Esophagus muscularis mucosa (tissue), 4 donors: ENCODE measurements around the gene VGLL4. TPM values are rescaled to one million over a fixed set of nuclear protein-coding genes. Genes with fewer than 3 reads are reported as not detected.
A peak's percentile ranks its signal among the peaks of the same experiment; 100 is the strongest.

Source experiments
- DNase-seq: peaks from one replicate; pipeline ENCODE4 v3.0.0-alpha.2; 2017; ENCODE audit errors: extremely low spot score
- H3K27ac ChIP-seq, 4 donors: fragments of 200-600 bp; sonication (generic); replicated peaks in 1 of 4; 1 replicate in 3 of 4; 2 replicates in 1 of 4; pipeline ENCODE4 v1.5.1; 2016 to 2019; ENCODE audit warnings: mild to moderate bottlenecking in 1 of 4
- H3K27me3 ChIP-seq, 4 donors: fragments of 200-600 bp; sonication (generic); one replicate each; pipeline versions ENCODE4 v1.5.1 to v1.6.0; 2016 to 2019
- H3K36me3 ChIP-seq, 4 donors: fragments of 200-600 bp; sonication (generic); one replicate each; pipeline ENCODE4 v1.5.1; 2016 to 2019
- H3K4me1 ChIP-seq, 4 donors: fragments of 200-600 bp; sonication (generic); one replicate each; pipeline ENCODE4 v1.5.1; 2016 to 2019
- H3K4me3 ChIP-seq, 4 donors: fragments of 200-600 bp; sonication (generic); 1 replicate in 2 of 4; 2 replicates in 2 of 4; pipeline ENCODE4 v1.5.1; 2016 to 2019; ENCODE audit warnings: mild to moderate bottlenecking in 4 of 4, moderate library complexity in 1 of 4
- H3K9me3 ChIP-seq, 4 donors: fragments of 200-600 bp; sonication (generic); 1 replicate in 3 of 4; 2 replicates in 1 of 4; pipeline ENCODE4 v1.5.1; 2016 to 2019
- EP300 ChIP-seq: sonication (generic); formaldehyde crosslinking; IDR thresholded peaks from one replicate; pipeline ENCODE4 v1.6.1; 2017; ENCODE audit warnings: antibody characterized with exemption
- POLR2A ChIP-seq: fragments of 450-650 bp; IDR thresholded peaks from one replicate; pipeline ENCODE4 v1.6.1; 2017; ENCODE audit warnings: antibody characterized with exemption, moderate library complexity, mild to moderate bottlenecking, low read depth
- POLR2AphosphoS5 ChIP-seq, 2 donors: sonication (generic); formaldehyde crosslinking; IDR thresholded peaks; one replicate each; pipeline ENCODE4 v1.6.1; 2017; ENCODE audit warnings: antibody characterized with exemption in 2 of 2
- WGBS: methylation state at CpG from one replicate; pipeline ENCODE4 v1.1.5; 2018; 5-methylcytosine and 5-hydroxymethylcytosine counted together
- intact Hi-C: fragments of 100-400 bp; cut with DNase I; formaldehyde crosslinking; loops from one replicate; pipeline ENCODE4 v1.15.1; 2023
- total RNA-seq, 4 donors: library from RNA; depleted of rRNA; stranded (reverse); fragments of >200 nt; gene quantifications; one replicate each; pipeline versions ENCODE4 v1.1.0 to v1.2.1, GENCODE V29; 2016
- TF ChIP-seq, protein P1 (sequence below), 3 experiments: fragments of 200-600 bp in 2 of 3; fragments of 450-650 bp in 1 of 3; sonication (generic) in 2 of 3; IDR thresholded peaks; one replicate each; pipeline ENCODE4 v1.5.1; 2017 to 2019; ENCODE audit warnings: antibody characterized with exemption in 3 of 3, mild to moderate bottlenecking in 2 of 3, moderate library complexity in 1 of 3

VGLL4 gene
- total RNA-seq, 4 donors from 2014 or later, result 51.5 to 222 (median 80.7) TPM

DNA sequence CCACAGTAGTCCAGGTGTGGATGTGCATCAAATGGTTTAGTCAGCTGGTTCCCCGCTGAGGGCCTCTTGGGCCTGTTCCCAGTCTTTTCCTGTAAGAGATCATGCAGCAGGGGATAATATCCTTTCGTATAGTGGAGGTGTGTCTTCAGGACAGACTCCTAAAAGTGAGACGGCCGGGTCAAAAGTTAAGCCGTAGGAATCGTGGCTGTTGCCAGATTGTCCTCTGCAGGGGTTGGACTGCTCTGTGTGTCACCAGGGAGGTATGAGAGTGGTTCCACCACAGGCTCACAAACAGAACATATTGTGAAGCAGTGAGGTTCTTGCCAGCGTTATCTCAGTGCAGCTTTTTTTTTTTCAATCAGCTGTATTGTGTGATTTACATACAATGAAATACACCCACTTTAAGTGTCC, 95.0 kb downstream of the VGLL4 start:
- intact Hi-C loops, result no loop called here
- Histone ChIP-seq H3K4me3 (no peak overlapping the region), H3K9me3 (peaks cover 0 to 4% (median 0%) of the 10 kb centered on the region in 4 donors), H3K27me3 (no peaks in the 10 kb centered on the region), H3K27ac (no peak overlapping the region), H3K4me1 (peaks cover 20 to 35% (median 31%) of the 10 kb centered on the region in 4 donors), H3K36me3 (peaks cover 0 to 8% (median 0%) of the 10 kb centered on the region in 4 donors)
- WGBS, result 38% methylated on average over 6 of the region's 7 CpGs
- DNase-seq, result no peak
- TF ChIP-seq, protein P1, sequence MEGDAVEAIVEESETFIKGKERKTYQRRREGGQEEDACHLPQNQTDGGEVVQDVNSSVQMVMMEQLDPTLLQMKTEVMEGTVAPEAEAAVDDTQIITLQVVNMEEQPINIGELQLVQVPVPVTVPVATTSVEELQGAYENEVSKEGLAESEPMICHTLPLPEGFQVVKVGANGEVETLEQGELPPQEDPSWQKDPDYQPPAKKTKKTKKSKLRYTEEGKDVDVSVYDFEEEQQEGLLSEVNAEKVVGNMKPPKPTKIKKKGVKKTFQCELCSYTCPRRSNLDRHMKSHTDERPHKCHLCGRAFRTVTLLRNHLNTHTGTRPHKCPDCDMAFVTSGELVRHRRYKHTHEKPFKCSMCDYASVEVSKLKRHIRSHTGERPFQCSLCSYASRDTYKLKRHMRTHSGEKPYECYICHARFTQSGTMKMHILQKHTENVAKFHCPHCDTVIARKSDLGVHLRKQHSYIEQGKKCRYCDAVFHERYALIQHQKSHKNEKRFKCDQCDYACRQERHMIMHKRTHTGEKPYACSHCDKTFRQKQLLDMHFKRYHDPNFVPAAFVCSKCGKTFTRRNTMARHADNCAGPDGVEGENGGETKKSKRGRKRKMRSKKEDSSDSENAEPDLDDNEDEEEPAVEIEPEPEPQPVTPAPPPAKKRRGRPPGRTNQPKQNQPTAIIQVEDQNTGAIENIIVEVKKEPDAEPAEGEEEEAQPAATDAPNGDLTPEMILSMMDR (IDR thresholded peaks at IDR 0.05), result no peak
- TF ChIP-seq EP300, result no peak
- no peak for TF ChIP-seq POLR2AphosphoS5 (IDR thresholded peaks at IDR 0.05)
- no peak for TF ChIP-seq POLR2A

GRCh38 chr3:11547498-11547897, 96.2 kb downstream of the VGLL4 start:
- peaks cover 0 to 9% (median 0%) of the 10 kb centered on the region in 4 donors for H3K9me3 ChIP-seq
- DNase-seq, result no peak
- H3K4me3 ChIP-seq, result no peak overlapping the region
- H3K27me3 ChIP-seq, result no peaks in the 10 kb centered on the region
- TF ChIP-seq POLR2A, result no peak
- TF ChIP-seq EP300, result no peak
- TF ChIP-seq, protein P1 (IDR thresholded peaks at IDR 0.05), result no peak
- no peak for TF ChIP-seq POLR2AphosphoS5 (IDR thresholded peaks at IDR 0.05)
- WGBS, result 90% methylated on average over 2 of the region's 2 CpGs
- H3K4me1 ChIP-seq, result peaks cover 11 to 30% (median 24%) of the 10 kb centered on the region in 4 donors
- intact Hi-C loops, result no loop called here
- no peaks in the 10 kb centered on the region for H3K36me3 ChIP-seq
- H3K27ac ChIP-seq, result no peak overlapping the region

DNA sequence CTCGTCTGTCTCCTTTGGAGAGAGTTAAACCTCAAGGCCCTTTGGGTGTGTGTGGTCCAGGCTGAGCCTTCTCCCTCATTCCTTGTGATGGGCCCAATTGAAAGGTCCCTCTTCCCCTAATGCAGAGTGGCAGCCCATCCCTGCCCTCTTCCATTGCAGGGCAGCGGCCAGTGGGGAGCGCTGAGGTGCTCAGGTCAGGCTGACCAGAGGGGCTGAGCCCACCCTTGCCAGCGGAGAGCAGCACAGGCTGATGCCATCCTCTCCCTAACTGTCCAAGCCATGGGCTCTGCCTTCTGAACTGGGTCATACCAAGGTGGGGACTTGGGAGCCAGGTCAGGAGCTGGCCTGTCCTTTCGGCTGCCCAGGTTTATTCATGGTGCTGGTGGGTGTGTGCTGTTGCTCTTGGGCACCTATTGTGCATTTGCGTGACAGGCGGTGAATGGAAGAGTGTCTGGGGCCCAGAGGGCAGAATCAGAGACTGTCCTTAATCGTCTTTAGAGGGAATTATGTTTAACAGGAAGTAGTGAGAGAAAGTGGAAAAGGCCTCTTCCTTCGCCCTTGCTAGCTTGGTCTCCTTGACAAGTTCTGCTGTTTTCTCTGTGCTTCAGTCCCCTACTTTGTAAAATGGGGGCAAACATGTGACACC, 96.9 kb downstream of the VGLL4 start:
- TF ChIP-seq EP300, result no peak
- no peak for DNase-seq
- Histone ChIP-seq H3K4me1 (peaks cover 11 to 35% (median 24%) of the 10 kb centered on the region in 4 donors), H3K27ac (no peak overlapping the region), H3K4me3 (no peak overlapping the region), H3K9me3 (peaks cover 0 to 9% (median 0%) of the 10 kb centered on the region in 4 donors), H3K27me3 (no peaks in the 10 kb centered on the region), H3K36me3 (no peaks in the 10 kb centered on the region)
- intact Hi-C loops, result no loop called here
- 91% methylated on average over 8 of the region's 9 CpGs for WGBS

DNA sequence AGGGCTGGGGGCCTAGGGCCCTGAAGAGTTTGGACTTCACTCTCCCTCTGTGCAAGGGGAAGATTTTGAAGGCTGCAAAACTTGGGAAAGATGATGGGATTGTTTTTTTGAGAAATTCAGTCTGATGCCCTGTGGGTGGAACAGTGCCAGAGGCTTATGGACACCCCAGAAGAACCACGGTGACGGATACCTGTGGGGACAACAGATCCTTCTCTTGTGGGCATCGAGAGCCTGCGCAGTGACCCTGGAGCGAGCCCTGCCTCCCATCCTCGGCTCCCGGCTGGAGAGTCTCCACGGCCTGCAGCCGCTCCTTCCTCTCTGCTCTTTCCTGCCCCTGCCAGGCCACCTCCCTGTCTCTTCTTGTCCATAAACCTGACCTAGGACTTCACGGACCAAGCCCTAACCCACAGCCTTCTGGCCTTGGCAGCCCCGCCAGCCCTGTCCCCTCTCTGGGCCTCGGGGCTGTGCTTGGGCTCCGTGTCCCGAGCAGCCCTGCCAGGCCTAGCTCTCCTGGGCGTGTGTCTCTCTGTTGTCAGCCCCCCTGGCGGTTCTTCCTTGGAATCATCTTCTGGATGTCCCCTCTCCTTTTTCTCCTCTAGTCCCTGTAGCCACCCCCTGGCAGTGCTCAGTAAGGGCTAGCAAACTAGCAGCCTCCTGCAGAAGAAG, 98.4 kb downstream of the VGLL4 start:
- Histone ChIP-seq H3K4me3 (no peak overlapping the region), H3K36me3 (no peaks in the 10 kb centered on the region), H3K27me3 (no peaks in the 10 kb centered on the region), H3K9me3 (peaks cover 0 to 9% (median 0%) of the 10 kb centered on the region in 4 donors), H3K27ac (peak overlapping the region in 3 of 4 donors; percentile 29 to 46 (median 31)), H3K4me1 (peaks cover 11 to 40% (median 24%) of the 10 kb centered on the region in 4 donors)
- TF ChIP-seq EP300 (no peak), POLR2AphosphoS5 (IDR thresholded peaks at IDR 0.05) (no peak), POLR2A (no peak)
- TF ChIP-seq, protein P1 (IDR thresholded peaks at IDR 0.05), result no peak
- no peak for DNase-seq
- intact Hi-C loops, result no loop called here
- WGBS, result 85% methylated on average over 15 of the region's 16 CpGs

- intact Hi-C loops, result no loop called here
- Histone ChIP-seq H3K4me3 (no peak overlapping the region), H3K9me3 (peaks cover 0 to 9% (median 0%) of the 10 kb centered on the region in 4 donors), H3K27ac (peak overlapping the region in 2 of 4 donors; percentile 20 to 29), H3K4me1 (peaks cover 11 to 40% (median 24%) of the 10 kb centered on the region in 4 donors), H3K36me3 (no peaks in the 10 kb centered on the region), H3K27me3 (no peaks in the 10 kb centered on the region)
- no peak for DNase-seq
- TF ChIP-seq EP300 (no peak), POLR2A (no peak), POLR2AphosphoS5 (IDR thresholded peaks at IDR 0.05) (no peak)
- TF ChIP-seq, protein P1 (IDR thresholded peaks at IDR 0.05), result no peak
- whole genome bisulfite sequencing, result 66% methylated on average over 16 of the region's 17 CpGs
Measured at GRCh38 chr3:11544412-11545181, 99.1 kb downstream of the VGLL4 start.
